Gastrocnemius medialis (tissue), 4 donors: ENCODE results near the gene FARP1. TPM values are rescaled to one million over a fixed set of nuclear protein-coding genes. Genes with fewer than 3 reads are reported as not detected.

Source experiments
- ATAC-seq, 2 donors: fragments of 150-250 bp; one replicate each; pipeline ENCODE4 v1.9.1; 2016
- DNase-seq, 2 donors: peaks; one replicate each; pipeline ENCODE4 v3.0.0-alpha.2; 2019
- H3K27ac ChIP-seq, 4 donors: fragments of 200-600 bp; sonication (generic); 1 replicate in 1 of 4; 2 replicates in 3 of 4; pipeline ENCODE4 v1.5.1; 2016 to 2018; ENCODE audit warnings: mild to moderate bottlenecking in 2 of 4, moderate library complexity in 1 of 4
- H3K27me3 ChIP-seq, 3 donors: fragments of 200-600 bp; sonication (generic) in 2 of 3; 1 replicate in 1 of 3; 2 replicates in 2 of 3; pipeline versions ENCODE4 v1.5.1 to v1.6.0; 2016 to 2019; ENCODE audit warnings: mild to moderate bottlenecking in 1 of 3, moderate library complexity in 1 of 3
- H3K36me3 ChIP-seq, 2 donors: fragments of 200-600 bp; sonication (generic) in 1 of 2; one replicate each; pipeline ENCODE4 v1.5.1; 2017 to 2018
- H3K4me1 ChIP-seq, 2 donors: fragments of 200-600 bp; sonication (generic) in 1 of 2; one replicate each; pipeline ENCODE4 v1.5.1; 2016 to 2017; ENCODE audit warnings: mild to moderate bottlenecking in 2 of 2
- H3K4me3 ChIP-seq, 4 donors: fragments of 200-600 bp; sonication (generic) in 3 of 4; 1 replicate in 1 of 4; 2 replicates in 3 of 4; pipeline ENCODE4 v1.5.1; 2016 to 2019; ENCODE audit warnings: mild to moderate bottlenecking in 2 of 4
- H3K9me3 ChIP-seq, 3 donors: fragments of 200-600 bp; sonication (generic) in 2 of 3; 1 replicate in 1 of 3; 2 replicates in 2 of 3; pipeline ENCODE4 v1.5.1; 2016 to 2019
- POLR2A ChIP-seq, 2 donors: fragments of 450-650 bp; IDR thresholded peaks; one replicate each; pipeline ENCODE4 v1.6.1; 2017; ENCODE audit warnings: antibody characterized with exemption in 2 of 2, mild to moderate bottlenecking in 2 of 2, moderate library complexity in 2 of 2
- in situ Hi-C, 4 donors: fragments of 200-750 bp; cut with MboI; loops; one replicate each; pipeline versions ENCODE4 v1.15.0 to v1.8.0; 2017; ENCODE audit warnings: low sequenced_read_pairs in 4 of 4
- intact Hi-C: fragments of 100-400 bp; cut with DNase I; formaldehyde crosslinking; loops from one replicate; pipeline ENCODE4 v1.15.1; 2023; ENCODE audit warnings: low total_unique reads
- microRNA-seq, 2 donors: library from miRNA; unstranded; fragments of <30 nt; microRNA quantifications; one replicate each; pipeline ENCODE4, GENCODE V29; 2016; ENCODE audit warnings: borderline replicate concordance in 2 of 2
- total RNA-seq, 4 donors: library from RNA; depleted of rRNA; stranded (reverse); fragments of >200 nt; gene quantifications; one replicate each; pipeline versions ENCODE4 v1.1.0 to v1.2.3, GENCODE V29; 2016
- TF ChIP-seq, protein P1 (sequence below), 5 experiments: fragments of 450-650 bp in 3 of 5; fragments of 200-600 bp in 2 of 5; sonication (generic) in 2 of 5; IDR thresholded peaks in 4 of 5; conservative IDR thresholded peaks in 1 of 5; 1 replicate in 4 of 5; 2 replicates in 1 of 5; pipeline ENCODE4 v1.5.1; 2016 to 2019; ENCODE audit warnings: antibody characterized with exemption in 5 of 5, mild to moderate bottlenecking in 3 of 5, moderate library complexity in 3 of 5

The FARP1 gene
- total RNA-seq, 4 donors from 2014 or later: 3.5 to 9.8 (median 4.9) TPM

DNA sequence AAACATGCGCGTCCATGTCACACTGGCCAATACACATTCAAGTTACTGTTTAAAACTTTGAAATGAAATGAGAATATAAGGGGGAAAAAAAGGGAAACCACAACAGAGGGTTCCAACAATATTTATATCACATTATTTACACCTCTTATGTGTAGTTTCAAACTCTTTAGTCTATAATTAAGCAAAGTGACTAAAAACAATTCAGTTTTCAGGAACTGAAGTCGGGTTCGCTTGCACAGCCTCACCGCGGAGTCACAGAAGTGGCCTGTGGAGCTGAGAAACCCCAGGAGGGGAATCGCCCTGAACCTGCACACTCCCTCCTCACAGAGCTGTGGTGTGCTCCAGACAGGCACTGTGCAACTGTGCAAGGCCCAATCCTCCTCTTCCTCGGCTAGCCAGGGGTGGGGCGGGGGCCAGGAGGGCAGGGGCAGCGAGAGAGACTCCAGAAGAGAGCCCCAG lies 358.1 kb downstream of the FARP1 start:
- intact Hi-C loops: no loop called here
- Histone ChIP-seq H3K9me3 (no peaks in the 10 kb centered on the region), H3K27ac (no peak overlapping the region), H3K36me3 (no peaks in the 10 kb centered on the region), H3K4me3 (no peak overlapping the region), H3K27me3 (no peaks in the 10 kb centered on the region), H3K4me1 (peaks cover 59% of the 10 kb centered on the region in 2 donors)
- DNase-seq (no peak), ATAC-seq (no peak)
- in situ Hi-C loops: no loop called here
- no peak for TF ChIP-seq POLR2A (IDR thresholded peaks at IDR 0.05)
- TF ChIP-seq, protein P1, sequence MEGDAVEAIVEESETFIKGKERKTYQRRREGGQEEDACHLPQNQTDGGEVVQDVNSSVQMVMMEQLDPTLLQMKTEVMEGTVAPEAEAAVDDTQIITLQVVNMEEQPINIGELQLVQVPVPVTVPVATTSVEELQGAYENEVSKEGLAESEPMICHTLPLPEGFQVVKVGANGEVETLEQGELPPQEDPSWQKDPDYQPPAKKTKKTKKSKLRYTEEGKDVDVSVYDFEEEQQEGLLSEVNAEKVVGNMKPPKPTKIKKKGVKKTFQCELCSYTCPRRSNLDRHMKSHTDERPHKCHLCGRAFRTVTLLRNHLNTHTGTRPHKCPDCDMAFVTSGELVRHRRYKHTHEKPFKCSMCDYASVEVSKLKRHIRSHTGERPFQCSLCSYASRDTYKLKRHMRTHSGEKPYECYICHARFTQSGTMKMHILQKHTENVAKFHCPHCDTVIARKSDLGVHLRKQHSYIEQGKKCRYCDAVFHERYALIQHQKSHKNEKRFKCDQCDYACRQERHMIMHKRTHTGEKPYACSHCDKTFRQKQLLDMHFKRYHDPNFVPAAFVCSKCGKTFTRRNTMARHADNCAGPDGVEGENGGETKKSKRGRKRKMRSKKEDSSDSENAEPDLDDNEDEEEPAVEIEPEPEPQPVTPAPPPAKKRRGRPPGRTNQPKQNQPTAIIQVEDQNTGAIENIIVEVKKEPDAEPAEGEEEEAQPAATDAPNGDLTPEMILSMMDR (IDR thresholded peaks at IDR 0.05 in 4 of 5, conservative IDR thresholded peaks at IDR 0.05 in 1 of 5): no peak

- no peaks in the 10 kb centered on the region for H3K36me3 ChIP-seq
- H3K27me3 ChIP-seq: no peaks in the 10 kb centered on the region
- in situ Hi-C loops: no loop called here
- H3K27ac ChIP-seq: peak overlapping the region; percentile 43 to 54 (median 50)
- no peaks in the 10 kb centered on the region for H3K9me3 ChIP-seq
- no peak overlapping the region for H3K4me3 ChIP-seq
- intact Hi-C loops: no loop called here
- no peak for DNase-seq
- TF ChIP-seq POLR2A (IDR thresholded peaks at IDR 0.05): no peak
- TF ChIP-seq, protein P1 (IDR thresholded peaks at IDR 0.05 in 4 of 5, conservative IDR thresholded peaks at IDR 0.05 in 1 of 5): no peak
- ATAC-seq: peak; percentile 24 to 65
- H3K4me1 ChIP-seq: peaks cover 63 to 68% of the 10 kb centered on the region in 2 donors
Observed at GRCh38 chr13:98503175-98504028, 360.5 kb downstream of the FARP1 start.

- H3K4me3 ChIP-seq: no peak overlapping the region
- intact Hi-C loops: no loop called here
Observed at GRCh38 chr13:98504029-98504351, 361.1 kb downstream of the FARP1 start.

GRCh38 chr13:98504371-98504963 lies 361.6 kb downstream of the FARP1 start:
- ATAC-seq (no peak), DNase-seq (no peak)
- Histone ChIP-seq H3K9me3 (no peaks in the 10 kb centered on the region), H3K27me3 (no peaks in the 10 kb centered on the region), H3K4me1 (peaks cover 74 to 78% of the 10 kb centered on the region in 2 donors), H3K36me3 (no peaks in the 10 kb centered on the region), H3K27ac (peak overlapping the region in 1 of 4 donors; percentile 54), H3K4me3 (no peak overlapping the region)
- TF ChIP-seq, protein P1 (IDR thresholded peaks at IDR 0.05 in 4 of 5, conservative IDR thresholded peaks at IDR 0.05 in 1 of 5): no peak
- TF ChIP-seq POLR2A (IDR thresholded peaks at IDR 0.05): no peak
- intact Hi-C loops (no loop called here), in situ Hi-C loops (no loop called here)

More at GRCh38 chr13:98504029-98504351, 361.1 kb downstream of the FARP1 start:
- TF ChIP-seq, protein P1 (IDR thresholded peaks at IDR 0.05 in 4 of 5, conservative IDR thresholded peaks at IDR 0.05 in 1 of 5): no peak
- no peak for TF ChIP-seq POLR2A (IDR thresholded peaks at IDR 0.05)
- ATAC-seq (no peak), DNase-seq (no peak)
- Histone ChIP-seq H3K27ac (peak overlapping the region in 3 of 4 donors; percentile 43 to 54 (median 50)), H3K36me3 (no peaks in the 10 kb centered on the region), H3K4me1 (peaks cover 69 to 73% of the 10 kb centered on the region in 2 donors), H3K9me3 (no peaks in the 10 kb centered on the region), H3K27me3 (no peaks in the 10 kb centered on the region)
- in situ Hi-C loops: no loop called here

Small RNA genes within 50 kb of the gene (microRNA-seq; reads per million reads assigned to microRNA genes)
- 0 reads per million in 2 donors for gene MIR3170

Other genes starting within 250 kb of the FARP1 start
- gene IPO5, start 189.4 kb upstream of the FARP1 start, total RNA-seq: 100 to 1,000 TPM; 157 to 184 (median 177) TPM
- not detected for gene RNF113B, start 34.2 kb downstream of the FARP1 start, total RNA-seq